DND-41 (cell line): Measurements from ENCODE around the gene SLC22A4.

Experiments
- ATAC-seq: fragments of 200-7000 bp; cut with Tn5 transposase; 3 replicates; pipeline ENCODE4 v1.9.1; 2021; ENCODE audit warnings: low read depth; ENCODE audit not compliant: insufficient read depth
- DNase-seq: peaks from one replicate; pipeline ENCODE4 v3.0.0-alpha.2; 2020
- H2AFZ ChIP-seq: 2 replicates; pipeline ENCODE4 v1.6.0; 2012; ENCODE audit warnings: low read depth, low read length
- H3K27ac ChIP-seq: 2 replicates; pipeline ENCODE4 v1.5.1; 2012; ENCODE audit warnings: low read length, inconsistent platforms
- H3K27me3 ChIP-seq: fragments of 200-600 bp; sonication (generic); 2 replicates; pipeline ENCODE4 v1.6.0; 2012; ENCODE audit warnings: low read length, mild to moderate bottlenecking, inconsistent platforms; ENCODE audit not compliant: insufficient read depth, poor library complexity
- H3K36me3 ChIP-seq: 2 replicates; pipeline ENCODE4 v1.5.1; 2012; ENCODE audit warnings: low read length, inconsistent platforms; ENCODE audit not compliant: insufficient read depth
- H3K4me1 ChIP-seq: 2 replicates; pipeline ENCODE4 v1.5.1; 2012; ENCODE audit warnings: mild to moderate bottlenecking, low read length; ENCODE audit not compliant: insufficient read depth
- H3K4me2 ChIP-seq: 2 replicates; pipeline ENCODE4 v1.6.0; 2012; ENCODE audit warnings: mild to moderate bottlenecking, moderate library complexity, low read length, inconsistent platforms; ENCODE audit not compliant: insufficient read depth
- H3K4me3 ChIP-seq, 2 experiments: fragments of 200-600 bp in 1 of 2; shearing (Covaris generic) in 1 of 2; 2 replicates each; pipeline ENCODE4 v1.5.1; 2012 to 2016; ENCODE audit warnings: inconsistent platforms in 2 of 2, low read length in 2 of 2, mild to moderate bottlenecking in 2 of 2, low read depth in 1 of 2, moderate library complexity in 1 of 2
- H3K79me2 ChIP-seq: 2 replicates; pipeline ENCODE4 v1.6.0; 2012; ENCODE audit warnings: low read length, inconsistent platforms; ENCODE audit not compliant: insufficient read depth
- H3K9ac ChIP-seq: 2 replicates; pipeline ENCODE4 v1.6.0; 2012; ENCODE audit warnings: low read depth, mild to moderate bottlenecking, inconsistent platforms, low read length, moderate library complexity
- H3K9me3 ChIP-seq: 2 replicates; pipeline ENCODE4 v1.5.1; 2012; ENCODE audit warnings: low read length, moderate library complexity, mild to moderate bottlenecking, inconsistent platforms; ENCODE audit not compliant: insufficient read depth, severe bottlenecking
- H4K20me1 ChIP-seq: 2 replicates; pipeline ENCODE4 v1.6.0; 2012; ENCODE audit warnings: low read length; ENCODE audit not compliant: insufficient read depth
- CTCF ChIP-seq: IDR thresholded peaks from 2 replicates; pipeline ENCODE4 v1.5.1; 2012; ENCODE audit warnings: borderline replicate concordance, low read length, moderate library complexity, mild to moderate bottlenecking; ENCODE audit not compliant: poor library complexity, severe bottlenecking; ENCODE audit errors: extremely low read depth
- EZH2 ChIP-seq: IDR thresholded peaks from 3 replicates; pipeline ENCODE4 v1.6.1; 2012; ENCODE audit warnings: borderline replicate concordance, low read depth, mild to moderate bottlenecking, moderate library complexity, low read length, inconsistent platforms; ENCODE audit not compliant: severe bottlenecking

The SLC22A4 gene

GRCh38 chr5:132293992-132294727 is at the start of gene SLC22A4:
SLC22A4 (plus strand) TSS chr5:132294394; CDS start chr5:132294617, 223 bp downstream.
- DNase-seq (peak; percentile 92), ATAC-seq (peak; percentile 87)
- peak within 1 kb of the TSS; percentile 84 for H3K9ac ChIP-seq
- H3K79me2 ChIP-seq: no peaks in the 10 kb centered on the region
- H4K20me1 ChIP-seq: no peaks in the 10 kb centered on the region
- no peaks in the 10 kb centered on the region for H3K9me3 ChIP-seq
- H3K27ac ChIP-seq: peak within 1 kb of the TSS; percentile 79
- H3K4me3 ChIP-seq: peak within 1 kb of the TSS; percentile 45 to 82
- peaks cover 31% of the 10 kb centered on the region for H3K4me1 ChIP-seq
- peaks cover 38% of the 10 kb centered on the region for H3K27me3 ChIP-seq
- no peaks in the 10 kb centered on the region for H3K36me3 ChIP-seq
- H3K4me2 ChIP-seq: peak within 1 kb of the TSS; percentile 98
- TF ChIP-seq CTCF (no peak), EZH2 (no peak)
- H2AFZ ChIP-seq: peak within 1 kb of the TSS; percentile 98

GRCh38 chr5:132245593-132245992 is 48.6 kb upstream of the SLC22A4 start:
- H3K79me2 ChIP-seq: no peaks in the 10 kb centered on the region
- H2AFZ ChIP-seq: no peak overlapping the region
- H4K20me1 ChIP-seq: no peaks in the 10 kb centered on the region
- H3K27me3 ChIP-seq: peaks cover 10% of the 10 kb centered on the region
- H3K4me2 ChIP-seq: no peak overlapping the region
- H3K27ac ChIP-seq: no peak overlapping the region
- H3K36me3 ChIP-seq: no peaks in the 10 kb centered on the region
- H3K9ac ChIP-seq: no peak overlapping the region
- TF ChIP-seq EZH2 (no peak), CTCF (no peak)
- DNase-seq (no peak), ATAC-seq (no peak)
- H3K4me3 ChIP-seq: no peak overlapping the region
- H3K9me3 ChIP-seq: peaks cover 7% of the 10 kb centered on the region
- H3K4me1 ChIP-seq: no peaks in the 10 kb centered on the region

- TF ChIP-seq EZH2: no peak
- no peak for TF ChIP-seq CTCF
These were observed 47.4 kb upstream of the SLC22A4 start for GRCh38 chr5:132246806-132247205.

More at GRCh38 chr5:132246806-132247205, 47.4 kb upstream of the SLC22A4 start:
- no peak overlapping the region for H3K4me3 ChIP-seq
- no peak overlapping the region for H3K9ac ChIP-seq
- H4K20me1 ChIP-seq: no peaks in the 10 kb centered on the region
- H3K9me3 ChIP-seq: peaks cover 7% of the 10 kb centered on the region
- peaks cover 15% of the 10 kb centered on the region for H3K27me3 ChIP-seq
- no peak overlapping the region for H3K27ac ChIP-seq
- no peak overlapping the region for H3K4me2 ChIP-seq
- no peaks in the 10 kb centered on the region for H3K4me1 ChIP-seq
- no peak overlapping the region for H2AFZ ChIP-seq
- DNase-seq (no peak), ATAC-seq (no peak)
- H3K36me3 ChIP-seq: no peaks in the 10 kb centered on the region
- no peaks in the 10 kb centered on the region for H3K79me2 ChIP-seq
